Astrocyte of the cerebellum (primary cell): ENCODE results near the gene PHKB.

Experiments used
- DNase-seq: peaks from one replicate; pipeline ENCODE4 v3.0.0-alpha.2; 2011; ENCODE audit warnings: low read depth
- H3K4me3 ChIP-seq: 2 replicates; pipeline ENCODE4 v1.5.1; 2011; ENCODE audit warnings: mild to moderate bottlenecking, low read depth, low read length, moderate library complexity
- CTCF ChIP-seq: IDR thresholded peaks from 2 replicates; pipeline ENCODE4 v1.5.1; 2012; ENCODE audit warnings: low read length, low read depth, moderate library complexity, mild to moderate bottlenecking; ENCODE audit errors: missing control alignments
- in situ Hi-C: cut with HindIII; loops from 2 replicates; pipeline ENCODE4 v1.10.0; 2017; ENCODE audit warnings: low sequenced_read_pairs

The PHKB gene

GRCh38 chr16:47716571-47716970, 255.4 kb downstream of the PHKB start:
- in situ Hi-C loops, result no loop called here

DNA sequence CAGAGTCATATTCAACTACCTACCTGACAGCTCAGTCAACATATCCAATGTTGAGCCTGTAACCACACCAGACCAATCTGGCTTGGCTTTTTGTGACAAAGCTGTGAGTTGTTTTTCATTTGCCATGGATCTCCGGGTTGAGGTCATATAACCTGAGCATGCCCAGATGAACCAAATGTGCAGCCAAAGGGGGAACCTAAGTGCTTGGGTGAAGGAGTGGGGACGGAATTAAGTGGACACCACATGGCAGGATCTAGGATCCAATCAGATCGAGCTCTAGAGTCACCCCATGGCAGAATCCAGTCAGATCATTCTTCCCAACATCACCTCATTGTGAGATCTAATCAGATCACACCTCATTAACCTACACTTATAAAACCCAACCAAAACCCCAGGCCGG, 258.6 kb downstream of the PHKB start:
- TF ChIP-seq CTCF, result no peak
- no peak overlapping the region for H3K4me3 ChIP-seq
- in situ Hi-C loops, result no loop called here
- no peak for DNase-seq

More at GRCh38 chr16:47716571-47716970, 255.4 kb downstream of the PHKB start:
- no peak for DNase-seq
- no peak overlapping the region for H3K4me3 ChIP-seq
- TF ChIP-seq CTCF, result no peak

GRCh38 chr16:47721006-47721637, 260.0 kb downstream of the PHKB start:
- no peak for DNase-seq
- TF ChIP-seq CTCF, result no peak
- H3K4me3 ChIP-seq, result no peak overlapping the region
- in situ Hi-C loops, result no loop called here

DNA sequence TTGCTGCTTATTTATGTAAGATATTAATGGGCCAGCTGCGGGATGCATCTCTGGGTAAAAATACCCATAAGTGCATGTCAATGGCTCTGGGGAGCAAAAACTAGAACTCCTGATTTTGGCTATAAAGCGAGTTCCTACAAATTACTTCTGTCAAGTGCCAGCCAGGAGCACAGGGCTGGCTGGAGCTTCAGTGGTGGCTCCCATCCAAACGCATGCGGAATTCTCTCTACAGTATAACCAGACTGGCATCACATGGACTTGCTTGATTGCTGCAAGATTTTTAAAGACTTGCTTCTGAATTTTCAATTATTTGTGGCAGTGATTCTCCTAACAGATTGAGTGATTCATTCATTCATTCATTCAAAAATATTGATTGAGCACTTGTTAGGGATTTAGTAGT, 260.9 kb downstream of the PHKB start:
- DNase-seq, result no peak
- no peak overlapping the region for H3K4me3 ChIP-seq
- in situ Hi-C loops, result no loop called here
- no peak for TF ChIP-seq CTCF

GRCh38 chr16:47724115-47724785, 263.1 kb downstream of the PHKB start:
- in situ Hi-C loops, result no loop called here
- TF ChIP-seq CTCF, result no peak
- no peak for DNase-seq
- H3K4me3 ChIP-seq, result no peak overlapping the region

DNA sequence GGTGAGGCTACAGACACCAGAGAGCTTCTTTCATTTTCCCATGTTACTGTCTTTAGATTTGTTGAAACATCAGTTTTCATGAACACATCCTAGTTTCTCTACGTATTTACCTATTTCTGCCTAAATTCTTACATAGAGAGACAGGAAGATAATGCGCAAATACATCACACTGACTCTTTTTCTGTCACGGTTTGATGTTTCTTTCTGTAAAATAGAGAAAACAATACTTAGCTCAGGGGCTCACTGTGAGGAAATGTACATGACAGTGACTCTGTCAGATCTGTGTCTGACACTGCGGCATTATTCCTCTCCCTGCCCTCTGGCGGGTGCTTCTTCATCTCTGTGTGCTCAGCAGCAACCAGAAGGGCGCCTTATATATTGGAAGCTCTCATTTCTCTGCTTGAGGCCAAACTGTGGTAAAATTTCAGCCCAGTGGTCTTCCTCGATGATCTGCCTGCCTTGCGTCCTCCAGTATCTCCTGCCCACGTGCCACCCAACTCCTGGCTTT, 264.1 kb downstream of the PHKB start:
- in situ Hi-C loops, result no loop called here
- H3K4me3 ChIP-seq, result no peak overlapping the region
- no peak for TF ChIP-seq CTCF
- DNase-seq, result no peak
